HG03457 (cell line): ENCODE measurements around the gene IFRD1.
"Not testable (repeated sequence)": the region's sequence is repeated elsewhere in the genome, so short reads cannot be mapped to it uniquely, and the experiment has no call there.

Experiments
- ATAC-seq: cut with Tn5 transposase; IDR thresholded peaks from one replicate; pipeline ENCODE4 v1.9.1; 2021; ENCODE audit warnings: moderate number of reproducible peaks; ENCODE audit not compliant: unreplicated experiment

IFRD1 gene

DNA sequence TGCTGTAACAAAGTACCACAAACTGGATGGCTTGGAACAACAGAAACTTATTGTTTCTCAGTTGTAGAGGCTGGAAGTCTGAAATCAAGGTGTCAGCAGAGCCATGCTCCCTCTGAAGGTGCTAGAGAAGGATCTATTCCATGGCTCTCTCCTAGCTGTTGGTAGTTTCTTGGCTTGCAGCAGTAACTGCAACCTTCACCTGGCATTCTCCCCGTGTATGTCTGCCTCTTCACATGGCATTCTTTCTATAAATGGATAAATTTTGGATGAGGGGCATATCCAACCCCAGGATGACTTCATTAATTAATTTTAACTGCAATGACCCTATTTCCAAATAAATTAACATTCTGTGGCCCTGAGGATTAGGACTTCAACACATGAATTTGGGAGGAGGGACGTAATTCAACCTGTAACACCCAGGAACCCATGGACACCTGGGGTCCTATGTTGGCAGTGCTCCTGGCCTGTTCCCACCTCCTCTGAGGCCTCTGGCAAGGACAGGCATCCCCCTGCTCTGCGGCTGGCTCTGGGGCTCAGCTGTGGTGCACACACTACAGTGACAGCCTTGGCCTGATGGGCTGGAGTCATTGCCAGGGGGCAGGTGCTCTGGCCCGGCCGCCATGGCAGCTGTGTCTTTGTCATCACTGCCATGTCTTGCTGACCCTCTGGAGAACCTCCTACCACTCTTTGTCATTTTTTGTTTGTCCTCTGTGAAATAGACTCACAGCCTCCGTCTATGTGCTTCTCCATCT lies 61.4 kb downstream of the IFRD1 start:
- no peak for ATAC-seq

DNA sequence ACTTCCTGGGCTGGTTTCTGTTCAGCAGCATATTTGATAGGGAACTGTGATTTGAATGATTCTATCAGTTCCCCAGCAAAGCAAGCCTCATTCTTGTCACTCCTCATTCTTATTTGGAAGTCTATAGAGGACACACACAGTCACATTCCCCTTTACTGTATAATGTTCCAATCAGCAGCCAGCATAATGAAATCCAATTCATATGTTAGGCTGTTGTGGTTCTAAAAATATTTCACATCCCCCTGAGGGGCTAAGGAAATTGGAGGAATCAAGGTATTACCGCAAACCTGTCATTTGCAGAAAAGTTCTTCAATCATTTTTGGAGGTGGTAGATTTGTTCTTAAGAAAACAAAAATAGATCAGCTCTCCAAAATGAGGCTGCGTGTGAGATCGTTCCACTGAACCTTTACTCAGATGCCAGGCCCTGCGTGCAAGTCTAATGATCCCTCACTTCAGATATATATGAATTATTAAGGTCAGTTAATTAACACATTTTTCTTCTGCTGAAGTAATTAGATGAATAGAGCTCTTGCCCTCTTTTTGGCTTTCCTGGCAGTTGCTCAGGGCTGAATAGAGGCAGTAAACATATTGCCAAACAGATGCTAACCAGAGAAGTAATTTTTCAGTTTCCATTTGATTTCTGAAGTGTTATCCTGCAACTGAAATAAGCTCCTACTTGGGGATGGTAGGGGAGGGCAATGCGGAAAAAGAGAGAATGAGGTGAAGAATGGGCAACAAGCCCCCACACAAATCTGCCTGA lies 62.4 kb downstream of the IFRD1 start:
- no peak for ATAC-seq

- no peak for ATAC-seq
Measured at GRCh38 chr7:112515989-112516388, 65.7 kb downstream of the IFRD1 start.

DNA sequence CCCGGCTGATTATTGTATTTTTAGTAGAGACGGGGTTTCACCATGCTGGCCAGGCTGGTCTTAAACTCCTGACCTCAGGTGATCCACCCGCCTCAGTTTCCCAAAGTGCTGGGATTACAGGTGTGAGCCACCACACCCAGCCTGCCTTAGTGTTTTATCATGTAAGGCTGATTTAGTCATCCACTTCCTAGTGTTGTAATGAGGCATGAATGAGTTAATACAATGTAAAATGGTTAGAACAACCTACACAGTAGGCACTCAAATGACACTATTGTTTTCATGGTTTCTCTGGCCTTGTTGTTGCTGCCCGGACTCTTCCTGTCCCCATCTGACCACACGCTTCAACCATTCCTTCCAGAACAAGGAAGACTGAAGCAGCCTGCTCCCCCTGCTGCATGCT lies 66.2 kb downstream of the IFRD1 start:
- ATAC-seq: not testable (repeated sequence)

- no peak for ATAC-seq
Measured at GRCh38 chr7:112517487-112517886, 67.2 kb downstream of the IFRD1 start.

DNA sequence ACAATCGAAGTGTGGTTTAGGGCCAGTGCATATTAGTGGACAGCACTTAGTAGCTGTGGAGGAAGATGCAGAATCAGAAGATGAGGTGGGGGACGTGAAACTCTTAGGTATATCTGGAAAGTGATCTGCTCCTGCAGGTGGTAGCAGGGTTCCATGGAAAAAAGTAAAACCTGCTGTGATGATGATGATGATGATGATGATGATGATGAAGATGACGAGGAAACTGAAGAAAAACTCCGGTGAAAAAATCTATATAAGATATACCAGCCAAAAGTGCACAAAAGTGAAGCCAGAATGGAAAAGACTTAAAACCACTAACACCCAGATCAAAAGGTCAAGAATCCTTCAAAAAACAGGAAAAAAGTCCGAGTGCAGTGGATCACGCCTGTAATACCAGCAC lies 70.5 kb downstream of the IFRD1 start:
- ATAC-seq: no peak

DNA sequence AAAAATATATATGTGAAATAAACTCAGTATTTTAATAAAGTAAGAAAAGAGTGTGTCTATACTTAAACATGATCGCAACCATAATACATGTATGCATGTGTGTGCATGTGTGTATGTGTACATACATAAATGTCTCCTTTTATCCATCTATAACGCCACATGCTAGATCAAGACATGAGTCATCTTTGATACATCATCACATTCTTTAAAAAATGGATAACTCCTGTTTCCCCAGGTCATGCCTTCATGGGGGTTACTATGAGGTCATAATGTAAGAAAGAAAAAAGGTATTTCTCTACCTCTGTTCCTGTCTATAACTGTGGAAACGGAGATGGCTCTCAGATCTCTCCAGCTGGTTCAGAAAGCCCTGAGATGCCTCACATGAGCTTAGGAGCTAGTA lies 71.7 kb downstream of the IFRD1 start:
- ATAC-seq: no peak

DNA sequence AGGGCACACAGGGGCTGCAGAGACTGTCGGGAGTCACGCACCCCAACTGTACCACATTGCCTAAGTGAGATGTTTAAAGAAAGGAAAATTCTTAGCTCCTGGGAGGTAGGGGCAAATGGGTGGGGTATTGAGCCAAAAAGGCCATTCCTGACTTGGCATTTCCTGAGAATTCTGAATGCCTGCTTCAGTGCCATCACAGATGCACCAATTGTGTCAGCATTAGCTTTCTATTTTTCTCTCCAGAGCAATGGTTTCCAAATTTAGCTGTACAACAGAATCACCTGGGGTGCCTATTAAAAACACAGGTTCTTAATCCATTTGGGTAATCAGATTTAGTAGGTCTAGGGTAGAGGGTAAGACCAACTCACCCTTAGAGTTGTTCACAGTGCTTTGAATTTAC lies 73.6 kb downstream of the IFRD1 start:
- no peak for ATAC-seq
